Cerebellar cortex (tissue), 1 donor: ENCODE measurements around the gene OTC.

Experiments used
- DNase-seq: peaks from one replicate; pipeline ENCODE4 v3.0.0-alpha.2; 2015; ENCODE audit warnings: low spot score

The OTC gene

DNA sequence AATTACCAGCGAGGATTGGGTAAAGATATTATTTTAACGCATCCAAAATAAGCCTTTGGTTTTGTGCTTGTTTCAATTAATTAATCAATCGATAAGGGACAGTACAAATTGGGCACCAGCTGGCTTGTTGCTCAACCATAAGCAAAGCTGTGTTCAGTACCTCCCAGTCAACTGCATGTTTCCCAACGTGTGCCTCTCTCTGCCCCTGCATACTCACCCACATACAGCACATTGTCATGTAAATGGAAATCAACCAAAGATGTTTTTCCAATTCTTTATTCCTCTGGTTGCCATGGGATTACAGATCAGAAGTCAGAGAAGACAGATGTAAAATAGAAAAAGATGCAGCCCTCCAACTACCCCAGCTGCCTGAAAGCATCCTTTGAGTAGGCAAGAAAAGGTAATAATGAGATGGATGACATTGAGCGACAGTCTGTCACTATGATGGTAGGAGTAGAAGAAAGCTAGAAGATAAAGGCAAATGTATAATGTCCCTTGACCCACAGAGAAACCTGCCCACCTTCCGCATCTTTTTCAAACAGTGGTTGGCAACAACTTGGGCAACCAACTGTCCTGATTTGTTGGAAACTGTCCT lies 116.3 kb downstream of the OTC start:
- DNase-seq = no peak
